ENCODE results near the gene MRTFA.

DNA sequence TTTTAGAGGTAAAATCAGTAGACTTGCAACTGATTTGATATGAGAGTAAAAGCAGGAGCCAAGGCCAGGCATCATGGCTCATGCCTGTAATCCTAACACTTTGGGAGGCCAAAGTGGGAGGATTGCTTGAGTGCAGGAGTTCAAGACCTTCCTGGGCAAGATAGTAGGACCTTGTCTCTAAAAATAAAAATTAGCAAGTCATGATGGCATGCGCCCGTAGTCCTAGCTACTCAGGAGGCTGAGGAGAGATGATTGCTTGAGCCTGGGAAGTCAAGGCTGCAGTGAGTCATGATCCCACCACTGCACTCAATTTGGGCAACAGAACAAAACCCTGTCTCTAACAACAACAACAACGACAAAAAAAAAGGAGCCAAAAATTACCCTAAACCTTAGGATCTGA lies 252.6 kb downstream of the MRTFA start:
- TF ChIP-seq TAF1 (IDR thresholded peaks at IDR 0.05; ENCODE audit: low read depth, low read length), result no peak
- TF ChIP-seq POLR2AphosphoS5 (IDR thresholded peaks at IDR 0.05; ENCODE audit: low read depth, low read length), result no peak
- no peak for TF ChIP-seq POLR2A (IDR thresholded peaks at IDR 0.05; ENCODE audit: low read depth, low read length)
- TF ChIP-seq PAX5 (IDR thresholded peaks at IDR 0.05; ENCODE audit: insufficient read depth, low read length, severe bottlenecking), result no peak
